HG03064 (cell line): ENCODE data around the gene BICD1.

Experiments used
- ATAC-seq: cut with Tn5 transposase; IDR thresholded peaks from one replicate; pipeline ENCODE4 v1.9.1; 2021; ENCODE audit warnings: low read depth; ENCODE audit not compliant: unreplicated experiment

BICD1 gene

GRCh38 chr12:32233568-32233967, 126.9 kb downstream of the BICD1 start:
- ATAC-seq = no peak

GRCh38 chr12:32235251-32235650, 128.6 kb downstream of the BICD1 start:
- ATAC-seq = no peak

GRCh38 chr12:32240162-32240561, 133.5 kb downstream of the BICD1 start:
- ATAC-seq = no peak

GRCh38 chr12:32240831-32241230, 134.2 kb downstream of the BICD1 start:
- no peak for ATAC-seq

GRCh38 chr12:32242641-32243040, 136.0 kb downstream of the BICD1 start:
- ATAC-seq = no peak

GRCh38 chr12:32248441-32249140, 141.9 kb downstream of the BICD1 start:
- ATAC-seq = no peak

- ATAC-seq = no peak
Observed at GRCh38 chr12:32249777-32250176, 143.1 kb downstream of the BICD1 start.

GRCh38 chr12:32252199-32253073, 145.8 kb downstream of the BICD1 start:
- ATAC-seq = no peak

- ATAC-seq = no peak
Observed at GRCh38 chr12:32253154-32253790, 146.6 kb downstream of the BICD1 start.

- no peak for ATAC-seq
Observed at GRCh38 chr12:32254260-32254956, 147.8 kb downstream of the BICD1 start.

- ATAC-seq = no peak
Observed at GRCh38 chr12:32255588-32255987, 148.9 kb downstream of the BICD1 start.

- ATAC-seq = no peak
Observed at GRCh38 chr12:32257695-32258496, 151.2 kb downstream of the BICD1 start.

- no peak for ATAC-seq
Observed at GRCh38 chr12:32260696-32261095, 154.0 kb downstream of the BICD1 start.

- ATAC-seq = no peak
Observed at GRCh38 chr12:32261638-32262037, 155.0 kb downstream of the BICD1 start.

- ATAC-seq = peak; percentile 70
Observed at GRCh38 chr12:32264961-32265360, 158.3 kb downstream of the BICD1 start.

- ATAC-seq = no peak
Observed at GRCh38 chr12:32265456-32265855, 158.8 kb downstream of the BICD1 start.

GRCh38 chr12:32265951-32266350, 159.3 kb downstream of the BICD1 start:
- ATAC-seq = no peak

GRCh38 chr12:32266756-32267155, 160.1 kb downstream of the BICD1 start:
- ATAC-seq = no peak

GRCh38 chr12:32270818-32271710, 164.4 kb downstream of the BICD1 start:
- no peak for ATAC-seq
